ENCODE measurements around the gene GPR62.

The GPR62 gene

DNA sequence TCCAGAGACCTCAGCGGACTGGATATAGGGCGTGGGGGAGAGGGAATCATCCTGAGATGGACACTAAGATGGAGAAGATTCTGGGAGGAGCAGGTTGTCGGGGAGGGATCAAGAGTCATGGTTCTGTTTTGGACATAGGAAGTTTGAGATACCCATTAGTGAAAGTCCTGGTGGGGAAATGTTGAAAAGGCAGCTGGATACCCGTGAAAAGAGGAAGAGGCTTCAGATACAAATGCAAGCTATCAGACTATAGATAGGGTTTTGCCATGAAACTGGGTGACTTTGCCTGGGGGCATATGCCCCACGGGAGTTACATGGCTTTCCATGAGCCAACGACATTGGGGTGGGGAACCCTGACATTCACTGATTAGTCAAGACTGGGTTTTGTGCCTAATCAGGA lies 1.1 kb upstream of the GPR62 start:
- DNase-seq (ENCODE audit: low read depth, low spot score): no peak

DNA sequence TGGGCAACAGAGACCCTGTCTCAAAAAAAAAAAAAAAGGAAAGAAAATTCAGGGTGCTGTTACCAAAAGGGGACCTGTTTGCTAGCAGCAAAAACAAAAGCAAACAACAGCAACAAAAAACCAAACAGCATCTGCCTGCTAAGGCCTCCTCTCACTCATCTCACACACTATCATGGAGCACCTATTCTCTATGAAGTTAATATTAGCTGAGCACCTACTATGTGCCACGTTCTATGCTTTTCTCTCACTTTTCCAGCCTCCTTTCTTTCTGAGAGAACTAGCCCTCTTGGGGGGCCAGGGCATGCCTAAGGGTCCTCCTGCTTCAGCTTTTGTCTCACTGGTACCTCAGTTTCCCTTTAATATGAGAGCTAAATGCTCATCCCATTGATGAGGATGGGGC lies 468 bp upstream of the GPR62 start:
- no peak for DNase-seq (ENCODE audit: low read depth, low spot score)

DNA sequence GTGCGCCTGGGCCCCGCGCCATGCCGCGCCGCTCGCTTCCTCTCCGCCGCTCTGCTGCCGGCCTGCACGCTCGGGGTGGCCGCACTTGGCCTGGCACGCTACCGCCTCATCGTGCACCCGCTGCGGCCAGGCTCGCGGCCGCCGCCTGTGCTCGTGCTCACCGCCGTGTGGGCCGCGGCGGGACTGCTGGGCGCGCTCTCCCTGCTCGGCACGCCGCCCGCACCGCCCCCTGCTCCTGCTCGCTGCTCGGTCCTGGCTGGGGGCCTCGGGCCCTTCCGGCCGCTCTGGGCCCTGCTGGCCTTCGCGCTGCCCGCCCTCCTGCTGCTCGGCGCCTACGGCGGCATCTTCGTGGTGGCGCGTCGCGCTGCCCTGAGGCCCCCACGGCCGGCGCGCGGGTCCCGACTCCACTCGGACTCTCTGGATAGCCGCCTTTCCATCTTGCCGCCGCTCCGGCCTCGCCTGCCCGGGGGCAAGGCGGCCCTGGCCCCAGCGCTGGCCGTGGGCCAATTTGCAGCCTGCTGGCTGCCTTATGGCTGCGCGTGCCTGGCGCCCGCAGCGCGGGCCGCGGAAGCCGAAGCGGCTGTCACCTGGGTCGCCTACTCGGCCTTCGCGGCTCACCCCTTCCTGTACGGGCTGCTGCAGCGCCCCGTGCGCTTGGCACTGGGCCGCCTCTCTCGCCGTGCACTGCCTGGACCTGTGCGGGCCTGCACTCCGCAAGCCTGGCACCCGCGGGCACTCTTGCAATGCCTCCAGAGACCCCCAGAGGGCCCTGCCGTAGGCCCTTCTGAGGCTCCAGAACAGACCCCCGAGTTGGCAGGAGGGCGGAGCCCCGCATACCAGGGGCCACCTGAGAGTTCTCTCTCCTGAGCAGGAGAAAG lies 951 bp downstream of the GPR62 start:
- peak; percentile 82 for DNase-seq (ENCODE audit: low read depth, low spot score)

DNA sequence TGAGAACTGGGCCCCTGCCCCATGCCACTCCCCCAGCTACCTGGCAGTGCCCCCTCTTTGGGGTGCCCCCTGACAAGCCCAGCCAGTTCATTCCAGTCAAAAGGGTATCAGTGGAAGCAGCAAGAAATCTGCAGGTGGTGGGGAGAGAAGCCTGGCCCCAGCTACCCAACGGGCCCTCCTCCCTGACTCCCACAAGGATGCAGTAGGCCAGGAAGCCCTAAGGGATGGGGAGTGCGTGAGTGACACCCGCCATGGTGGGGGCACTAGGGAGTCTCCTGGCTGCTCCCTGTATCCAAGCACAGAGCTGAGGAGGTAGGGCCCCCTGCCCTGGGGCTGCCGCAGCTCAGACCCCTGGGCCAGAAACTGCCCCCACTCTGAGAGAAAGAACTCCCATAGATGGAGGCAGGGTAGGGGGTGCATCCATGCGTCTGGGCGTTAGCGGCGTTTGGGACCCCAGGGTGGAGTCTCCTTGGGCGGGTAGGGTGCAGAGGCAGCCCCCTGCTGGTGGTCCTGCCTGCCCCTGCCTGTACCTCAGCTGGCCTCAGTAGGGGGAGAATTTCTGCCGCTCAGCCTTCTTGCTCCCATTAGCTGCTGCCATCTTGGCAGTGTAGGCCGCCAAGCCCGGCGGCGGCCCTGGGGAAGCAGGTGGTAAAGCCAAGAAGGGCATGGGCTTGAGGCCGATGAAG lies 2.5 kb downstream of the GPR62 start:
- DNase-seq (ENCODE audit: low read depth, low spot score): no peak

DNA sequence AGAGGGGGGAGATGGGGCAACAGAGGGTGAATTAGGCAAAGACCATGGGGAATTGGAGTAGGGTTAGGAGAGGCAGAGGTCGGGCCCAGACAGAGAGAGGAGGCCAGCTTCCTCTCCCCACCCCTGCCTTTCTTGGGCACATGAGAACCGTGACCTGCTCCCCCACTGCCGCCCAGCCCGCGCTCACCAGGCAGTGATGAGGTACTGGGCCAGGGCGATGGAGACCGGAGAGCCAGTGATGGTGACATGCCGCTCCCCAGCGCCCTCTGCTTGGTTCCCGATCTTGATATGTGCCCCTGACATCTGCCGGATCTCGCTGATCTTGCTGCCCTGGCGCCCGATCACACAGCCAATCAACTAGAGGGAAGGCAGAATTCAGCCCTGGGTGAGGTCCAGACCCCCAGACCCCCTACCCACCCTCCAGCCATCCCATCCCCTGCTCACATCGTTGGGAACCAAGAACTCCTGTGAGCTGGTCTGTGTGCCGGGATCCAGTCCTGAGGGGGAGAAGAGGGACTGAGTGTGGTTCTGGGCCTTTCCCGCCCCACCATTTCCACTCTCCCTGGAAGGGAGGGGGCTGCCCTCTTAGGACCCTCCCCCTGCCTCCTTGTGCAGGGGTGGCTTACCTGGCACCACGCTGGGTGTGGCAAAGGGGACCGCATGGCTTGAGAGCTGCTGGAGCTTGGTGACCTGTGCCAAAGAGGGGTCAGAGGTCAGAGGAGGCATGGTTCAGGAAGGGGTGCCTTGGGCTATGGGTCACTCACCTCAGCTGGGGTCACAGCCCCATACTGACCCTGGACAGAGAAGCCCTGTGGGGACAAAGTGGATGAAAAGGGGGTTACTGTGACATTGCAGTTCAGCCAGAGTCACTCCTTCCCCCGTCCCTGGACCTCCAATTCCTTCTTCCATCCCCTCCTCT lies 3.7 kb downstream of the GPR62 start:
- no peak for DNase-seq (ENCODE audit: low read depth, low spot score)

DNA sequence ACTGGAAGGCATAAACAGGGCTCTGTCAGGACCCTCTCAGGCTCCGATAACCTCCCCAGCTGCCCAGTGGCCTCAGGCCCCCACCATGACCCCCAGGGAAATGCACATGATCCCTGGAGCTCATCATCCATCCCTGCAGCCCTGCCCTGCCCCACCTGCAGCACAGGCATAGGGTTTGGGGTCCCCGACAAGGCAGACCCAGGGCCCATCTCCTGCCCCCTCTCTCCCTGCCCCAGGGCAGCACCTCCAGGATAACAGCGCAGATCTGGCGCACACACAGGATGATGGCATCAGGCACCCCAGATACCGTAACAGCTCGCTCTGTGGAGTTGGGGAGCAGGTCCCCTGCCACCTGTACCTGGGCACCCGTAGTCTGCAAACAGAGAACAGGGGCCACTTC lies 4.5 kb downstream of the GPR62 start:
- no peak for DNase-seq (ENCODE audit: low read depth, low spot score)

DNA sequence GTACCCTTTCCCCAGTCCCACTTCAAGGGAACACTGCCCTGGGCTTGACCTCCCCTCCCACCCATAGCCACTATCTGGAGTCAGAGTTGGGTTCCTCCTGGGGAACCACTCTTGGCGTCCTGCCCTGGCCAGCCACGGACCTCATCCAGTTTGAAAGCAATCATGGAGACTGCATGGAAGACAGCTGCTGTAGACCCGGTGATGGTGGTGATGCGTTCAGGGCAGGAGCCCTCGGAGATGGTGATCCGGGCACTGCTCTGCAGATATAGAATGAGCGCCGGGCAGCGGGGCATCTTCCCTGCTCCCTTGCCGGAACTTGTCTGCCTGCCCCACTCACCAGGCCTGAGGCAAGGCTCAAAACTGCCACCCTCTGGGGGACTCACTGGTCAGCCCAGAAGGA lies 5.2 kb downstream of the GPR62 start:
- no peak for DNase-seq (ENCODE audit: low read depth, low spot score)

DNA sequence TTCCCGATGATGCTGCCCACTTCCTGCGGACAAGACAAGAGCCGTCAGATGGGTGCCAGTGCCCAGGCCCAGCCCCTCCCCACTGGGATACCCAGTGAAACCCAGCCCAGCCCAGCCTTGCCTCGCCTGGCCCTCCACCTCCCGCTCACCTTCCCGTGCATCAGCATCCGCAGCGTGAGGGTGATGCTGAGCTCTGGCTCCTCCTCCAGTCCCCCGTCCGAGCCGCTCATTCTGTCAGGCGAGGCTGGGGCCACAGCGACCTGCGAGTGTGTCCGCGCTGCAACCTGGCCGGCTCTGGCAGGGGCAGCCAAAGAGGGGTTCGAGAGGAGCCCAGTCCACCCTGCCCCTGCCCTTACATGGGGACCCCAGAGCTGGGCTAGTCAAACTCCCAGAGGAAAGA lies 5.8 kb downstream of the GPR62 start:
- no peak for DNase-seq (ENCODE audit: low read depth, low spot score)

DNA sequence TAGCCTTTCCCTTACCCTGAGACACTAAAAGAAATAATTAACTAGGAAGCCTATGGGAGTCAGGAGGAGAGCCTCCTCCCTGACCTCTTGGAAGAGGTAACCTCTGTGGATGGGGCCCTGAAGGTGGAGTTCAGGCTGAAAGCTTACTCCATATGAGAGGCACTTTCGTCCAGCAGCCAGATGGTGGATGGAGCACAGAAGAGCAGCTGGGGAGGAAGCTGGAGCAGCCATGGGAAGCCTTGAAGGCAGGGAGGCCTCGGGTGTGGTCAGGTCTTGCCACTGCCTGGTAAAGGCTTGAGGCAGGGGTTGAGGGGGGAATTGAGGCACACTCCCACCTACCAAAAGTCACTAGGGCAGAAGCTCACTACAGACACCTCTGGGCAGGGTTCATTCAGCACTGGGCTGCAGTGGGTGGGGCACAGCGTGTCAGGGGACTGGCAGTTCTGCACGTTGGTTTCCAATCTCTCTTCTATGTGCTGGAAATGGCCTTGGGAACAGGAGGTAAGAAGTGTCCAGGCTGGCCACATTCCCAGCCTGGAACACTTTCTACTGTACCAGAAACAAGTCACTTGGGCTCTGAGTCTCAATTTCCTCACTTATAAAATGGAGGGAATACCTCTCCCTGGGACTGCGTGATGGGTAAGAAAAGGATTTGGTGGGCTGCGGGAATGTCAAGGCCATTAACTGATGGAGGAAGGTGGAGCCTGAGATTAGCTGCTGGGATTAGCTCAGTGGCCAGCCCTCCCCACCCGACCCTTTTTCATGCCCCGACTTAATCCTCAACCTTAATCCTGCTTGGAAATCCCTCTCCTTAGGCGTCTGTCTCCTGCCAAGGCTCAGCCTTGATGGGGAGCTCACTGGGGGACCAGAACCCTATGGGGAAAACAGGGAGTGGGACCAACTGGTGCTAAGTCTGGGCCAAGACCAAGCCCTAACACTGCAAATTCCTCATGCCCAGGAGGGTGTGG lies 6.7 kb downstream of the GPR62 start:
- DNase-seq (ENCODE audit: low read depth, low spot score): no peak

DNA sequence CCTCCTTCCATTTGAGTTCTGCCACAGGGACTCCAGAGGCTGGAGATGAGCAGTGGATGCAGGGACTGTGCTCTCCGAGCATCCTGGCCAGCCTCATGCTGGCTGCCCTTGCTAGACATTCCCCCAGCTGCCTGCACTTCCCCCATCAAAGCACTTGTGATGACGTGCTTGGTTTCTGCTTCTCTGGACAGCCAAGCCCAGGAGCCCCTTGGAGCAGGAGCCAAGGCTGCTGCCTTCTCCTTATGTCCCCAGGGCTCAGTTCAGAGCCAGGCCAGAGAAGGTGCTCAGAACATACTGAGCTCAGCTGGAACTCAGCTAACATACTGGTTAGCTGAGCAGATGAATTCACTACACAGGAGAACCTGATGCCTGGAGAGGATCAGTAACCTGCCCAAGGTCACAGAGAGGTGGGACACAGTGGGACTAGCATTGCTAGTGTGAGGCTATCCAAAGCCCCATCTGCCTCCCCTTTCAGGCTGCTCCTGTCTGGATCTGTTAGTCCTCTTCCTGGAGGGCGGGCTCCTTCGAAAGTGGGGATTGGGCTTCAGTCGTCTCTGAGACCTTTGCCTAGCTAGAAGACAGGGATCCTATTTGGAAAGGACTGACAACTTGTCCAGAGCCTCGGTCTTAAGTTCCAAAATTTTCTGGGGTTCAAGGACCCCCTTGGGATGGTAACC lies 7.8 kb downstream of the GPR62 start:
- peak; percentile 40 for DNase-seq (ENCODE audit: low read depth, low spot score)

DNA sequence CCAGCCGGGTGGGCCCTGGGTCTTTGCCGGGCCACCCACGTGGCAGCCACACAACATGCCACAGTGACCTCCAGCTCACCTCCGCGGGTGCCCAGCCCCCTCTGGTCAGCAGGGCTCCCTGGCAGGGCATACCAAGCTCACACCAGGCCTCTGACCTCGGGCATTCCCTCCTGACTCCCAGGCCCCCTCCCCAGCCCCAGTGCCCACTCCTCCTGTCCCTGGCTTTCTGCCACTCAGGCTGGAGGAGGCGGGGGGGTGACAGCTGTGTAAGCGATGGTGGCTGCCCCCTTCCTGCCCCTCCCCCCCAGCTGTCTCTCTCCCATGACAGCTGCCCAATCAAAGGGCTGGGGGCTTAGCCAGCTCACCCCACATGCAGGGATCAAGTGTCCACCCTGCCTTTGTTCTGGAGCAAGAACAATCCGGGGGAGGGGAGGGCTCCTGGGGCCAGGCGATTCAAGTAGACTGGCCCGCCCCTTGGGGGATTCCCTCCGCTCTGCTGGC lies 8.8 kb downstream of the GPR62 start:
- peak; percentile 52 for DNase-seq (ENCODE audit: low read depth, low spot score)

DNA sequence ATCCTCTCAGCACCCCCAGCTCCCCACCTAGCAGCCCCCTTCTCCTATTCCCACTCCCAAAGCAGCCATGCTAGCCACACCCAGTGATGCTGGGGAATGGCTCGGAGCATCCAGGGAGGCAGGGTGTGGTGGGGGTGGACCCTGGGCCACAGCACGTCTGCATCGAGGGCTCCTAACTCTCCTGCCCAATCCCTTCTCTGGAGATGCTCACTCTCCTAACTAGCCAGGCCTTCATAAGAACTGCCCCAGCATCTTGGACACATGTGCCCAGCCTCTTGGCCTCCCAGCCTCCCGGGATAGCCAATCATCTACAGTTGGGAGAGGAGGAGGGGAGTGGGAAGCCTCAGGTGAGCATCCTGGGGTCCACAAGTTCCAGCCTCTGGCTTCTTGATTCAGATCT lies 9.3 kb downstream of the GPR62 start:
- no peak for DNase-seq (ENCODE audit: low read depth, low spot score)

DNA sequence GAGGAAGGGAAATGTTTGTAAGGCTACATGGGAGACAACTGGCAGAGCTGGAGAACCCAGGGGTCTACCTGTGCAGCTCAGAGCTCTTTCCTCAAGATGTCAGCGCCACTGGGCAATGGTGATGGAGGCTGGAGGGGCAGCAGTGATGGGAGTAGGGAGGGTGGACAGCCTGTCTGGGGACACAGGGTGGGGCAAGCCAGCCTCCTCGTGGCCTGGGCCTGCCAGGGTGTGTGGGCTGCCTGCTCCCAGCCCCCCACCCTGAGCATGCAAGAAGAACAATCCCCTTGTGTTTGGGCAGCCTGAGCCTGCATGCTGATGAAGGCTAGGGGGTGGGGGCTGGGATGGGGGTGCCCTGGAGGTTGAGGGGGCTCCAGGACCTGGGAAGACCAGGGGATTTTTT lies 10.8 kb downstream of the GPR62 start:
- no peak for DNase-seq (ENCODE audit: low read depth, low spot score)

DNA sequence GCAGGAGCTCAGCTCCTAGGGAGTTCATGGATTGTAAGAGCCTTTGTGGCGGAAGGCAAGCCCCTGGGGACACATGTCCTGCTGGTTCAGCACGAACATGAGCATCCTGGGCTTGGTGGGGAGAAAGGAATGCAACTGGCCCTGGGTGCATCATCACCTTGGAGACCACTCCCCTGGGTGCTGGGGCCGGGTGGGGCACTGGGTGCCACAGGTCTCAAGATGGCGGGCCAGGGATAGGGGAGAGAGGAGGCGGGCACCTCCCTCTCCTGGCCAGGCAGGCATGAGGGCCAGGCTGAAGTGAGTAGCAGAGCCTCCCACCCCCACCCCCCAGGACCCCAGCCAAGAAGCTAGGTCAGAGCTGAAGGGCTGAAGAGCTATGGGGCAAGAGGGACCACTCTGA lies 11.3 kb downstream of the GPR62 start:
- no peak for DNase-seq (ENCODE audit: low read depth, low spot score)

DNA sequence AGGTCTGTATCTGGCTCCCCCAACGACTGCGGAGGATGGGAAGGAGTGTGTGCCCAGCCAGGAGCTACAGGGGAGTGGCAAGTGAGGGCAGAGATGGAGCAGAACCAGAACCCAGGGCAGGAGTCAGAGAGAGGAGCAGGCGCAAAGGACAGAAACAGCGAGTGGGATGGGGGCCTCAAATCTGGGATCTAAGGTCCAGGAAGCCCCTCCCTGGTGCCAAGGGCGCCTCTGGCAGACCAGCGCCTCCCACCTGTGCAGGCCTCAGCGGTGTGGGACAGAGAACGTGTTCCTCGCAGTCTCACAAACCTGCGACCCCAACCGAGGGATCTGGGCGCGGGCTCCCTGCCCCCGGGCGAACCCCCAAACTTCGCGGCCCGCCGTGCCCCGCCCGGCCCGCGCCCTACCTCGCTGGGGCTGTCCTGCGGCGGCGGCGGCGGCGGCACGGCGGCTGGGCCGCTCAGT lies 11.8 kb downstream of the GPR62 start:
- DNase-seq (ENCODE audit: low read depth, low spot score): no peak

DNA sequence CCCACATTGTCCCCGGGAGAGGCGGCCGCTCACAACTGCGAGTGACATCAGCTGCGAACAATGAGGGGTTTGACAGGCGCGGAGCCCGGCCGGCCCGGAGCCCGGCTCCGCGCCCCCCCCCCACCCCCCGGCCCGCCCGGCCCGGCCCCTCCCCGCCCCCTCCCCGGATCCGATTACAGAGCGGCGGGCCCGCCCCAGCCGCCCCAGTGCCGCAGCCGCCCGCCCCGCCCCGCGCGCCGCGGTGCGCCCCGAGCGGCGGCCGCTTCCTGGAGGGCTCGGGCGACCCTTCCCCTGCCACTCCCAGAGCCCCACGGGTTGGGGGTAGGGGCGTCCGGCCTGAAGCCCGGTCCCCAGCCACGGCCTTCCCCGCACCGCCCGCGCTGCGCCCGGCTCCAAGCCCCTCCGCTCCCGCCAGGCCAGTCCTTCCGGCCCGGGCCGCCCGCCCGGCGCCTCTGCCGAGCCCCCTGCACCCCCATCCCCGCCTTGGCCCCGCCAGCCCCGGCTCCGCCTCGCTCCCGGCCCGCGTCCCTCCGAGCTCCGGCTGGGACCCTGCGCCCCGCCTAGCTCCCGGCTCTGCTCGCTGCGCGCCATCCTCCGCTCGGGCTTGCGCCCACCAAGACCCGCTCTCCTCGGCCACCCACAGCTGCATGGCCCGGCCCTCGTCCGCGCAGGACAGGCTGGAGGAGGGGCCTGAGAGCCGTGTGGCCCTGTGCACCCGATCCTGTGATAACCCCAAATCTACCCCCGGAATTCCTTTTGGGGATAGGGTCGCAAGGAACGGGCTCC lies 12.4 kb downstream of the GPR62 start, which contains the start of gene PCBP4:
PCBP4 (minus strand) TSS at position 71 of the 786 bp plus-strand sequence. CDS start 6,214 bp downstream, outside the sequence.
- DNase-seq (ENCODE audit: low read depth, low spot score): peak; percentile 58

DNA sequence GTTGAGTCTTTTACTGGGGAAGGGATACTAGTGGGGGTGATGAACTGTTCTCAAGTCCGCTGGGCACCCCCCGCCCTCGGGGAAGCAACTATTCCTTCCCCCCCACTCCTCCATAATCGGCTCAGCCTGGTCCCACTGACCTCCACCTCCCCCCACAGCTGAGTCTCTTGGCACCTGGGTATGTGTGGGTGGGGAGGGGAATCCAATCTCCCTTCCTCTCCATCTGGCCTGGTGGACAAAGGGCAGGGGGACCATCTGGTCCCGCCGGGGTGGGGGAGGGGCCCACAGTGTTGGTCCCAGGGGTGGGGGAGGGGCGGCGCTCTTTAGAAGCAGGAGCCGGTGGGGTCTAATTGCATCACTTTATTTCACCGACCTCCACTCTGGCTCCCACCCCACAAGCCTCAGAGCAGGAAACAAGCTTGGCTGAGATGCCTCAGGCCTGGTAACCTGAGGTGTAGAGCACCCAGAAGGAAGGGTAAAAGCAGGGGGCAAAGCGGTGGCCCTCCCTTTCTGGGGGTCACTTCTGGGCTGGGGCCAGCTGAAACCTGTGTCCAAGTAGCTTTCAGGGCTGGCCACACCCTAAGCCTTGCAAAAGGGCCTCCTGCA lies 13.1 kb downstream of the GPR62 start:
- DNase-seq (ENCODE audit: low read depth, low spot score): peak; percentile 51

DNA sequence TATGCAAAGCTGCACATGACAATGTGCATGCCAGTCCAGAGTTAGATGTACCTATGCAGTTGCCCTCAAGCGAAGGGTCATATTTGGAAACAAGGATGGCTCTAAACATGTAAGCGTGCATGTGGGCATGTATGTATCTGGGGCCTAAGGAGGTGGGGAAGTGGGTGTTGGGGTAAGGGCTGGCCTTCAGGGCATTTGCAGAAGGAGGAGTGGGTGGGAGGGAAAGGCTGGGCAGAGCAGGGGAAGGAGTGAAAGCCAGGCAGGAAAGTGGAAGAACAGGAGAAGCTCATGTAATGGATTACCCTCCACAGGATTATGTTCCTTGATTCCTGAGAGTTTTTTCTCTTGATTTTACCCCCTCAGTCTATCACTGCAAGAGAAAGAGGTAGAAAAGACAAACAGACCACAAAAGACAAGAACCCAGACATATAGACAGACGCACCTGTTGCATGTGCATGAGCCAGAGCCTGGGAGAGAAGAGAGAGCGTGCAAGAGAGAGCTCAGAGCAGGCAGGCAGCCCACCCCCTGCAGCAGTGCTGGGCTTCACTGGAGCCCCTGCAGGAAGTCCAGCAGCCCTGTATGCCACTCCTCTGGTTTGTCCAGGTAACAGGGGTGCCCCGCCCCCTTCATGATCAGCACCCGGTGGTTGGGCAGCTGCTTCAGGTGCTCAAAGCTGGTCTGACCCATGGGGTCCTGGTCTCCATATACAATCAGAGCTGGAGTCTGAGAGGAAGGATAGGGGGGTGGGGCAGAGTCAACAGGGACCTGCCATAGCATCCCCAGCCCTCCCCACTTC lies 13.9 kb downstream of the GPR62 start:
- DNase-seq (ENCODE audit: low read depth, low spot score): peak; percentile 57

Measured in ELF-1 (cell line).